CD4-positive, alpha-beta T cell (primary cell): ENCODE results near the gene KIAA0232. TPM values are rescaled to one million over a fixed set of nuclear protein-coding genes. Genes with fewer than 3 reads are reported as not detected.

Experiments
- ATAC-seq: fragments of 200-7000 bp; cut with Tn5 transposase; one replicate; pipeline ENCODE4 v1.10.0; 2022; ENCODE audit warnings: mild to moderate bottlenecking; ENCODE audit not compliant: poor library complexity
- CTCF ChIA-PET: fragments of 350-600 bp; sonication (Branson Sonifier 250); formaldehyde crosslinking; loops from one replicate; lab custom pipeline; 2021; ENCODE audit warnings: antibody characterized with exemption, inconsistent platforms; lab: Charles Lee
- POLR2A ChIA-PET: fragments of 350-600 bp; sonication (Branson Sonifier 250); formaldehyde crosslinking; loops from one replicate; lab custom pipeline; 2021; ENCODE audit warnings: antibody characterized with exemption, inconsistent platforms; lab: Charles Lee
- DNase-seq, 14 experiments: peaks; one replicate each; pipeline ENCODE4 v3.0.0-alpha.2; 2013 to 2020; ENCODE audit warnings: mixed read lengths in 2 of 14
- H3K27ac ChIP-seq, 2 donors: one replicate each; pipeline versions ENCODE4 v1.5.1 to v1.7.0; 2013; ENCODE audit warnings: low read length in 2 of 2, low read depth in 1 of 2, mild to moderate bottlenecking in 1 of 2
- H3K27me3 ChIP-seq, 2 experiments: 1 replicate in 1 of 2; 2 replicates in 1 of 2; pipeline versions ENCODE4 v1.6.1 to v1.7.0; 2013; ENCODE audit warnings: low read length in 2 of 2, control low read depth in 1 of 2, mild to moderate bottlenecking in 1 of 2, moderate library complexity in 1 of 2; ENCODE audit not compliant: insufficient read depth in 2 of 2, control insufficient read depth in 1 of 2
- H3K36me3 ChIP-seq: one replicate; pipeline ENCODE4 v1.6.1; 2013; ENCODE audit warnings: low read length, control low read depth; ENCODE audit not compliant: insufficient read depth
- H3K4me1 ChIP-seq: one replicate; pipeline ENCODE4 v1.6.1; 2013; ENCODE audit warnings: low read length, control low read depth; ENCODE audit not compliant: insufficient read depth
- H3K4me3 ChIP-seq: one replicate; pipeline ENCODE4 v1.5.1; 2013; ENCODE audit warnings: mild to moderate bottlenecking, low read length, moderate library complexity
- H3K9me3 ChIP-seq, 2 experiments: 1 replicate in 1 of 2; 2 replicates in 1 of 2; pipeline versions ENCODE4 v1.6.1 to v1.7.0; 2013; ENCODE audit warnings: low read length in 2 of 2, mild to moderate bottlenecking in 2 of 2, control low read depth in 1 of 2, moderate library complexity in 1 of 2; ENCODE audit not compliant: control insufficient read depth in 1 of 2, insufficient read depth in 1 of 2
- H3K27ac Mint-ChIP-seq: one replicate; pipeline ENCODE4 v1.8.0; 2020; ENCODE audit warnings: mixed read lengths
- H3K27me3 Mint-ChIP-seq: one replicate; pipeline ENCODE4 v1.8.0; 2021; ENCODE audit warnings: mixed read lengths
- H3K36me3 Mint-ChIP-seq: one replicate; pipeline ENCODE4 v1.8.0; 2021; ENCODE audit warnings: low read depth, mixed read lengths
- H3K4me1 Mint-ChIP-seq: one replicate; pipeline ENCODE4 v1.8.0; 2021; ENCODE audit warnings: low read depth, mixed read lengths
- H3K4me3 Mint-ChIP-seq: one replicate; pipeline ENCODE4 v1.8.0; 2020; ENCODE audit warnings: mild to moderate bottlenecking, mixed read lengths
- H3K9me3 Mint-ChIP-seq: one replicate; pipeline ENCODE4 v1.8.0; 2020; ENCODE audit warnings: mixed read lengths
- CTCF ChIP-seq: fragments of 200-600 bp; IDR thresholded peaks from one replicate; pipeline ENCODE4 v1.8.0; 2022; ENCODE audit warnings: antibody characterized with exemption, mild to moderate bottlenecking
- intact Hi-C, 2 experiments: fragments of 100-400 bp; cut with DNase I in 1 of 2; cut with micrococcal nuclease in 1 of 2; formaldehyde crosslinking; loops; one replicate each; pipeline versions ENCODE4 v1.15.1 to v1.9.0; 2023 to 2025; cut with DNase I, micrococcal nuclease
- total RNA-seq, 174 experiments: library from RNA in 2 of 174; stranded (reverse) in 2 of 174; gene quantifications; one replicate each; pipeline ENCODE4 v1.2.3 and lab custom pipeline; 2021 to 2026

The KIAA0232 gene
- total RNA-seq, 2 experiments from 2014 or later: 15.3 to 17.8 TPM

DNA sequence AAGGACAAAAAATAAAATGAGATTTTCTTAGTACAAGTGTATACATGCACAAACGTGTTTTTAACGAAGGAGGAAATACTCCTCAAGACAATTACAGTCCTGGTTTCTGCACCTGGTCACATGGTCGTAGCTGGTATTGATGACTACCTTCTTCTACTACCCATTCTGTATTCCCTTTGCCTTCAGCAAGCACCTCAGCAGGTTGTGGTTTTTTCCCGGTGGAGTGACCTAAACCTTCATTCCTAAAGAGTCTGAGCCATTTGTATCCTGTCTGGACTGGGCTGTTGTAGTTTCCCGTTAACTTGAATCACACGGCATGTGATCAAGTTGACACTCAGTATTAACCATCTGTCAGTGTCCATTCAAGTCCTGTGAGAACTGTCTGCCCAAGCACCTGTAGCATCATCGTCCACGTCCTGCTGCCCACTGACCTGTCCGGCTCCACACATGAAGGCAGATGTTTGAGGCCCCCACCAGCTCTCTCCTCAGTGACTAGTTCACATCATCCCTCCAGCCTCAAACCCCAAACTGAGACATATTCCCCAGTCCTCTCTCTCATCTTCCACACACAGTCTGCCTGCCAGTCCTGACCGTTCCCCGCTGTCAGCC, 96.0 kb downstream of the KIAA0232 start:
- Mint-ChIP-seq H3K4me3 (no peak overlapping the region), H3K27me3 (no peaks in the 10 kb centered on the region), H3K9me3 (no peaks in the 10 kb centered on the region), H3K4me1 (no peaks in the 10 kb centered on the region), H3K36me3 (peaks cover 88% of the 10 kb centered on the region), H3K27ac (no peak overlapping the region)
- ChIA-PET CTCF (no interaction called here), POLR2A (no interaction called here)
- ATAC-seq (no peak), DNase-seq (no peak)
- no peaks in the 10 kb centered on the region for H3K27me3 ChIP-seq
- no peak overlapping the region for H3K4me3 ChIP-seq
- H3K4me1 ChIP-seq: peaks cover 6% of the 10 kb centered on the region
- H3K9me3 ChIP-seq: no peaks in the 10 kb centered on the region
- H3K27ac ChIP-seq: no peak overlapping the region
- H3K36me3 ChIP-seq: peaks cover 68% of the 10 kb centered on the region
- TF ChIP-seq CTCF: no peak
- intact Hi-C loops: no loop called here

DNA sequence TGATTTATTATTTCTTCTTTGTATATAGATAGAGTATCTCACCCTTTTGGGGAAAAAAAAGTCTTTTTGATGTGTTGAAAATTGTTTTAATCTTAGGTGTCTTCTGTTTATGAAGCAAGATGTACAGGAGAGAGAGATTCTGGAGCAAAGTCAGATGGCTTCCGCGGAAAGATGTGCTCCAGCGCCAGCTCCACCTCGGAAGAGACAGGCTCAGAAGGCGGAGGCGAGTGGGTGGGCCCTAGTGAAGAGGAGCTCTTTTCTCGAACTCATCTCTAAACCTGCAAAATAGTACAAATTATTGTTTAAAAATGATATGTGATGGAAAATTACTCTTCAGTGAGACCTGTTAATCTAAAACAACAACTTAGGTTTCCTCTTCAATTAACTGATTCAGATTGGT, 98.2 kb downstream of the KIAA0232 start:
- DNase-seq (no peak), ATAC-seq (no peak)
- peaks cover 71% of the 10 kb centered on the region for H3K36me3 Mint-ChIP-seq
- Histone ChIP-seq H3K27ac (no peak overlapping the region), H3K4me1 (no peaks in the 10 kb centered on the region), H3K27me3 (no peaks in the 10 kb centered on the region), H3K36me3 (peaks cover 58% of the 10 kb centered on the region), H3K4me3 (no peak overlapping the region), H3K9me3 (no peaks in the 10 kb centered on the region)
- ChIA-PET POLR2A (no interaction called here), CTCF (no interaction called here)
- H3K9me3 Mint-ChIP-seq: no peaks in the 10 kb centered on the region
- H3K4me3 Mint-ChIP-seq: no peak overlapping the region
- no peak for TF ChIP-seq CTCF
- H3K27me3 Mint-ChIP-seq: no peaks in the 10 kb centered on the region
- H3K4me1 Mint-ChIP-seq: no peaks in the 10 kb centered on the region
- H3K27ac Mint-ChIP-seq: no peak overlapping the region
- intact Hi-C loops: no loop called here

- Mint-ChIP-seq H3K4me3 (no peak overlapping the region), H3K36me3 (peaks cover 60% of the 10 kb centered on the region), H3K4me1 (no peaks in the 10 kb centered on the region), H3K27me3 (no peaks in the 10 kb centered on the region), H3K27ac (no peak overlapping the region), H3K9me3 (no peaks in the 10 kb centered on the region)
- TF ChIP-seq CTCF: no peak
- ChIA-PET CTCF (interaction anchor here (1.0 to 1.4 kb wide), 2 partner anchors 8 to 207 kb away, joined by 3 to 6 read pairs; no protein-coding TSS in a partner anchor), POLR2A (no interaction called here)
- no peak for ATAC-seq
- intact Hi-C loops: no loop called here
- Histone ChIP-seq H3K4me3 (no peak overlapping the region), H3K36me3 (peaks cover 48% of the 10 kb centered on the region), H3K27me3 (no peaks in the 10 kb centered on the region), H3K4me1 (peaks cover 3% of the 10 kb centered on the region), H3K9me3 (no peaks in the 10 kb centered on the region), H3K27ac (no peak overlapping the region)
- no peak for DNase-seq
Observed at GRCh38 chr4:6881908-6882307, 99.4 kb downstream of the KIAA0232 start.
